Esophagus muscularis mucosa (tissue), 4 donors: ENCODE results near the gene MELTF. TPM values are rescaled to one million over a fixed set of nuclear protein-coding genes. Genes with fewer than 3 reads are reported as not detected.

Source experiments
- DNase-seq: peaks from one replicate; pipeline ENCODE4 v3.0.0-alpha.2; 2017; ENCODE audit errors: extremely low spot score
- H3K27ac ChIP-seq, 4 donors: fragments of 200-600 bp; sonication (generic); replicated peaks in 1 of 4; 1 replicate in 3 of 4; 2 replicates in 1 of 4; pipeline ENCODE4 v1.5.1; 2016 to 2019; ENCODE audit warnings: mild to moderate bottlenecking in 1 of 4
- H3K27me3 ChIP-seq, 4 donors: fragments of 200-600 bp; sonication (generic); one replicate each; pipeline versions ENCODE4 v1.5.1 to v1.6.0; 2016 to 2019
- H3K36me3 ChIP-seq, 4 donors: fragments of 200-600 bp; sonication (generic); one replicate each; pipeline ENCODE4 v1.5.1; 2016 to 2019
- H3K4me1 ChIP-seq, 4 donors: fragments of 200-600 bp; sonication (generic); one replicate each; pipeline ENCODE4 v1.5.1; 2016 to 2019
- H3K4me3 ChIP-seq, 4 donors: fragments of 200-600 bp; sonication (generic); 1 replicate in 2 of 4; 2 replicates in 2 of 4; pipeline ENCODE4 v1.5.1; 2016 to 2019; ENCODE audit warnings: mild to moderate bottlenecking in 4 of 4, moderate library complexity in 1 of 4
- H3K9me3 ChIP-seq, 4 donors: fragments of 200-600 bp; sonication (generic); 1 replicate in 3 of 4; 2 replicates in 1 of 4; pipeline ENCODE4 v1.5.1; 2016 to 2019
- EP300 ChIP-seq: sonication (generic); formaldehyde crosslinking; IDR thresholded peaks from one replicate; pipeline ENCODE4 v1.6.1; 2017; ENCODE audit warnings: antibody characterized with exemption
- POLR2A ChIP-seq: fragments of 450-650 bp; IDR thresholded peaks from one replicate; pipeline ENCODE4 v1.6.1; 2017; ENCODE audit warnings: antibody characterized with exemption, moderate library complexity, mild to moderate bottlenecking, low read depth
- POLR2AphosphoS5 ChIP-seq, 2 donors: sonication (generic); formaldehyde crosslinking; IDR thresholded peaks; one replicate each; pipeline ENCODE4 v1.6.1; 2017; ENCODE audit warnings: antibody characterized with exemption in 2 of 2
- WGBS: methylation state at CpG from one replicate; pipeline ENCODE4 v1.1.5; 2018; 5-methylcytosine and 5-hydroxymethylcytosine counted together
- intact Hi-C: fragments of 100-400 bp; cut with DNase I; formaldehyde crosslinking; loops from one replicate; pipeline ENCODE4 v1.15.1; 2023
- total RNA-seq, 4 donors: library from RNA; depleted of rRNA; stranded (reverse); fragments of >200 nt; gene quantifications; one replicate each; pipeline versions ENCODE4 v1.1.0 to v1.2.1, GENCODE V29; 2016
- TF ChIP-seq, protein P1 (sequence below), 3 experiments: fragments of 200-600 bp in 2 of 3; fragments of 450-650 bp in 1 of 3; sonication (generic) in 2 of 3; IDR thresholded peaks; one replicate each; pipeline ENCODE4 v1.5.1; 2017 to 2019; ENCODE audit warnings: antibody characterized with exemption in 3 of 3, mild to moderate bottlenecking in 2 of 3, moderate library complexity in 1 of 3

Gene MELTF
- total RNA-seq, 4 donors from 2014 or later: 3.6 to 9.1 (median 4.5) TPM

DNA sequence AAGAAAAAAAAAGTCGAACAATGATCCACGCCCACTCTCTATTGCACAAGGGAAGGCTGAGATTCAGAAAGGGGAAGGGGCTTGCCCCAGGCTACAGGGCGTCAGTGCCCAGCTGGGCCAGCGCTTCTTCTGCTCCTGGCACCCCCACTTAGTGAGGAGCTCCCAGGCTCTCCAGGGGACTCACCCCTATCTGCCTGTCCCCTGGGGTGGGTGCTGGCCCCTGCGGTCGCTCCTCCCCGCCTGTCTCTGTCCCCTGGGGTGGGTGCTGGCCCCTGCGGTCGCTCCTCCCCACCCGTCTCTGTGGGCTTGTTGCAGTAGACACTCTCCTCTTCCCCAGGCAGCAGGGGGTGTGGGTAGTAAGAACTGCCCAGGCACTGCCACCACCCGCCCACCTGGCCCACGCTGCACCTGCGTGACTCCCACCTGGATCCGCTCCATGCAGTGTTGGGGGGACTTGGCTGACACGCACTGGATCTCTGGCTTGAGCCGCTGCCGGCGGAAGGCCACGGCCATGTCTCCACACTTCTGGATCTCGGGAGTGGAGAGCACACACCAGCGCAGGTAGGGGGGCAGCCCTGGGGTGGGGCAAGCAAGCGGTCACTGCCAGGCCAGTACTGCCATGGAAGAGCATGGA lies 14.6 kb downstream of the MELTF start:
- Histone ChIP-seq H3K4me3 (no peak overlapping the region), H3K4me1 (no peaks in the 10 kb centered on the region), H3K36me3 (no peaks in the 10 kb centered on the region), H3K27ac (no peak overlapping the region), H3K9me3 (no peaks in the 10 kb centered on the region), H3K27me3 (peaks cover 0 to 17% (median 0%) of the 10 kb centered on the region in 4 donors)
- DNase-seq: no peak
- no peak for TF ChIP-seq POLR2AphosphoS5 (IDR thresholded peaks at IDR 0.05)
- no peak for TF ChIP-seq POLR2A
- TF ChIP-seq, protein P1, sequence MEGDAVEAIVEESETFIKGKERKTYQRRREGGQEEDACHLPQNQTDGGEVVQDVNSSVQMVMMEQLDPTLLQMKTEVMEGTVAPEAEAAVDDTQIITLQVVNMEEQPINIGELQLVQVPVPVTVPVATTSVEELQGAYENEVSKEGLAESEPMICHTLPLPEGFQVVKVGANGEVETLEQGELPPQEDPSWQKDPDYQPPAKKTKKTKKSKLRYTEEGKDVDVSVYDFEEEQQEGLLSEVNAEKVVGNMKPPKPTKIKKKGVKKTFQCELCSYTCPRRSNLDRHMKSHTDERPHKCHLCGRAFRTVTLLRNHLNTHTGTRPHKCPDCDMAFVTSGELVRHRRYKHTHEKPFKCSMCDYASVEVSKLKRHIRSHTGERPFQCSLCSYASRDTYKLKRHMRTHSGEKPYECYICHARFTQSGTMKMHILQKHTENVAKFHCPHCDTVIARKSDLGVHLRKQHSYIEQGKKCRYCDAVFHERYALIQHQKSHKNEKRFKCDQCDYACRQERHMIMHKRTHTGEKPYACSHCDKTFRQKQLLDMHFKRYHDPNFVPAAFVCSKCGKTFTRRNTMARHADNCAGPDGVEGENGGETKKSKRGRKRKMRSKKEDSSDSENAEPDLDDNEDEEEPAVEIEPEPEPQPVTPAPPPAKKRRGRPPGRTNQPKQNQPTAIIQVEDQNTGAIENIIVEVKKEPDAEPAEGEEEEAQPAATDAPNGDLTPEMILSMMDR (IDR thresholded peaks at IDR 0.05): no peak
- no peak for TF ChIP-seq EP300
- 91% methylated on average over 22 of the region's 22 CpGs for WGBS
- intact Hi-C loops: no loop called here

DNA sequence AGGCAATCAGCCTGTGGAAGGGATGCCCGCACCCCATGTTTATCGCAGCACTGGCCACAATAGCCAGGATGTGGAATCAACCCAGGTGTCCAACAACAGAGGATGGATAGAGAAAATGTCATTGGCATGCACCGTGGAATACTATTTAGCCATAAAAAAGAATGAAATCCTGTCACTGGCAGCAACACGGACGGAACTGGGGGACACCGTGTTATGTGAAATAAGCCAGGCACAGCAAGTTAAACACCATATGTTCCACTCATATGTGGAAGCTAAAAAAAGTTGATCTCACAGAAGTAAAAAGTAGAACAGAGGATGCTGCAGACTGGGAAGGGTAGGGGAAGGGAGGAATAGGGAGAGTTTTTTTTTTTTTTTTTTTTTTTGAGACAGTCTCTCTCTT lies 15.6 kb downstream of the MELTF start:
- WGBS: 92% methylated on average over 6 of the region's 6 CpGs
- TF ChIP-seq, protein P1 (IDR thresholded peaks at IDR 0.05): no peak
- TF ChIP-seq POLR2A (no peak), POLR2AphosphoS5 (IDR thresholded peaks at IDR 0.05) (no peak), EP300 (no peak)
- H3K27me3 ChIP-seq: peaks cover 0 to 28% (median 0%) of the 10 kb centered on the region in 4 donors
- no peak overlapping the region for H3K27ac ChIP-seq
- H3K9me3 ChIP-seq: no peaks in the 10 kb centered on the region
- intact Hi-C loops: no loop called here
- DNase-seq: no peak
- H3K36me3 ChIP-seq: no peaks in the 10 kb centered on the region
- no peak overlapping the region for H3K4me3 ChIP-seq
- no peaks in the 10 kb centered on the region for H3K4me1 ChIP-seq

DNA sequence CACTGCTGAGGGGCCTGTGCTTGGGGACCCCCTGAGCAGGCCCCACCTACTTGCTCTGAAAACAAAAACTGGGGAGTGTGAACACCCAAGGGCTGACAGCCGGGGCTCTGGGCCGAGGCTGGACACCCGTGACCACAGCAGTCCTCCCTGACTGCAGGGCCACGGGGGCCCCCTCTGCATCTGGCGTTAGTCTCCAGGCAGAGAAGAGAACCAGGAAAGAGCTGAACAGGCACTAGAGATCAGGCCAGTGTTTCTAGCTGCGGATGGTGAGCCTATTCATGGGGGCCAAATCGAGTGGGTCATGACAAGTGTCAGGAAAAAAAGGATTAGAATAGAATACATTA lies 17.1 kb downstream of the MELTF start:
- H3K27ac ChIP-seq: no peak overlapping the region
- no peaks in the 10 kb centered on the region for H3K9me3 ChIP-seq
- peaks cover 0 to 34% (median 0%) of the 10 kb centered on the region in 4 donors for H3K27me3 ChIP-seq
- no peak overlapping the region for H3K4me3 ChIP-seq
- no peak for TF ChIP-seq POLR2A
- no peaks in the 10 kb centered on the region for H3K4me1 ChIP-seq
- intact Hi-C loops: no loop called here
- H3K36me3 ChIP-seq: no peaks in the 10 kb centered on the region
- no peak for DNase-seq
- 99% methylated on average over 3 of the region's 7 CpGs for WGBS

DNA sequence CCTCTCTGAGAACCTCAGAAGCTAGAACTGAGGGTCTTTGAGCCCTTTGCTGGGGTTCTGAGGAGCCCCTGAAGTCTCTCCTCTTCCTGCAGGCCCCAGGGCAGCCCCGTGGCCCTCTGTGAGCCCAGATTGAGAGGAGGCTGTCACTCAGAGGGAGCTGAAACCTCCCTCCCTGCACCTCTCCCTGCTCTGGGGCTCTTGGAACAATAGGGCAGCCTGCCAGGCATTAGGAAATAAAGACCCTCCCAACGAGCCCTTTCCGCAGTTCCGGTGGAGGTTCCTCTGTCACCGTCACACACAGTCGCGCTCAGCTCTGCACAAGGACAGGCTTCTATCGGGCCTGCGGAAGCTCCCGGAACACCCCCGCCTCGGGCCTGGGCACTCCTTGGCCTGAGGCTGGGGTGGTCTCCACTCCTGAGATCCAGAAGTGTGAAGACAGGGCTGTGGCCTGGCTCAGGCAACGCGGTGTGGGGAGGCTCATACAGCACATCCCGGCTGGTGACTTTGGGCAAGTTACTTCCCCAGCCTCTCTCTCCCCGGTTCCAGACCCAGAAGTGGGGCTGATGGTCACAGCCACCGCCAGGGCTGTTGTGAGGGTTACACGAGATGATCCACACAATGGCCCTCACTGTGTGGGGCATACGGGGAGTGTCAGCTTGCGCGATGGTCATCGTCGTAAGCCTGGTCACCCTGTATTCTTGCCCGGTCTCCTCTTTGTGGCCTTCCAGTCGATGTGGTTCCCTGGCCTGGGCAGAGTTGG lies 17.7 kb downstream of the MELTF start:
- no peak for DNase-seq
- TF ChIP-seq, protein P1 (IDR thresholded peaks at IDR 0.05): no peak
- no peak for TF ChIP-seq EP300
- no peak for TF ChIP-seq POLR2A
- TF ChIP-seq POLR2AphosphoS5 (IDR thresholded peaks at IDR 0.05): no peak
- WGBS: 89% methylated on average over 8 of the region's 25 CpGs

DNA sequence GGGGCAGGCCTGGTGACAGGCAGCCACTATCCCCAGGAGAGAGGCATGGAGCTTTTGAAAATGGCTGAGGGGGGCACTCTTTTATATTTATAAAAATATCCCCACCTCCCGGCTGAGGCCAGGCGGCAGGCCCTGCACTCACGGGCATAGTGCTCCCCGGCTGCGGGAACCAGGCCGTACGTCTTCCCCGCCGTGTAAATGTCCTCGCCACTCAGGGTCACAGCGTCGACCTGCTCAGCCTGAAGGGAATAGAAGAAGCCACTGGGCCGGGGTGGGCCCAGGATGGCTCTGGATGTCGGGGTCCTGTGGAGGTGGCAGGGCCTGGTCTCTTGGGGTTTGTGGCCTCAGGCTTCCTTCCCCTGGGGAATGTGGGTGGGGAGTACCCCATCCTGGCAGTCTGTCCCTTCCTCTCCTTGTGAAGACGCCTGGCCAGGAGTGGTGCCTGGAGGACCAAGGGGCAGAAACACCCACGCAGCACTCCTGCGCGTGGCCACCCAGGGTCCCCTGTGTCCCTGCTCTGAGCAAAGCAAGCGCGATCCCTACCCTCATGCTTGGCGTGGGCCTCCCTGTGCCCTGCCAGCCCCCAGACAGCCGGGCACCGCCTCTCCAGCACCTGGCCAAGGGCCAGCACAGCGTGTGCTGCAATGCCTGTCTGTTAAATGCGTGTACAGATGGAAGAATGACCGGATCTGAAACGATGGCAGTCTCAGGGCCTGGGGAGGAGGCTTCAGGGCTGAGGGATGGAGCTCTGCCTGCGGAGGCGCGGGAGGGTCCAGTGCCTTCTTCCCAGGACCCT lies 18.9 kb downstream of the MELTF start:
- no peak for DNase-seq
- intact Hi-C loops: no loop called here
- H3K4me3 ChIP-seq: no peak overlapping the region
- no peaks in the 10 kb centered on the region for H3K36me3 ChIP-seq
- H3K27ac ChIP-seq: no peak overlapping the region
- 96% methylated on average over 16 of the region's 30 CpGs for WGBS
- H3K27me3 ChIP-seq: peaks cover 0 to 34% (median 0%) of the 10 kb centered on the region in 4 donors
- no peaks in the 10 kb centered on the region for H3K9me3 ChIP-seq
- TF ChIP-seq POLR2AphosphoS5 (IDR thresholded peaks at IDR 0.05) (no peak), POLR2A (no peak)
- no peaks in the 10 kb centered on the region for H3K4me1 ChIP-seq

More for the DNA sequence above, 17.7 kb downstream of the MELTF start:
- Histone ChIP-seq H3K36me3 (no peaks in the 10 kb centered on the region), H3K4me3 (no peak overlapping the region), H3K27ac (no peak overlapping the region), H3K4me1 (no peaks in the 10 kb centered on the region), H3K27me3 (peaks cover 0 to 34% (median 0%) of the 10 kb centered on the region in 4 donors), H3K9me3 (no peaks in the 10 kb centered on the region)
- intact Hi-C loops: no loop called here
